AG04450 (cell line): ENCODE results near the gene HPS5. TPM values are rescaled to one million over a fixed set of nuclear protein-coding genes. Genes with fewer than 3 reads are reported as not detected.

ENCODE experiments used
- CTCF ChIA-PET: fragments of 300-600, 350-600 bp; formaldehyde crosslinking; extraction: SDS; loops from one replicate; lab custom pipeline; 2022; ENCODE audit warnings: antibody characterized with exemption, inconsistent platforms; lab: Charles Lee
- POLR2A ChIA-PET: fragments of 350-600 bp; formaldehyde crosslinking; extraction: SDS; loops from one replicate; lab custom pipeline; 2021; ENCODE audit warnings: antibody characterized with exemption, inconsistent platforms; lab: Yijun Ruan, JAX
- DNase-seq: peaks from one replicate; pipeline ENCODE4 v3.0.0-alpha.2; 2011; ENCODE audit warnings: low read depth, low spot score
- H3K27ac ChIP-seq: one replicate; pipeline ENCODE4 v1.5.1; 2012; ENCODE audit warnings: low read depth, low read length, control low read depth
- H3K27me3 ChIP-seq: one replicate; pipeline ENCODE4 v1.6.0; 2012; ENCODE audit warnings: low read length; ENCODE audit not compliant: control insufficient read depth, insufficient read depth
- H3K4me3 ChIP-seq: 2 replicates; pipeline ENCODE4 v1.5.1; 2011; ENCODE audit warnings: mild to moderate bottlenecking, low read depth, low read length, control low read depth
- H3K9me3 ChIP-seq: 2 replicates; pipeline ENCODE4 v1.5.1; 2012; ENCODE audit warnings: low read length; ENCODE audit not compliant: control insufficient read depth, insufficient read depth
- polyA plus RNA-seq: library from polyadenylated mRNA; depleted of rRNA; stranded (reverse); fragments of >200 nt; gene quantifications from 2 replicates; pipeline ENCODE4 v1.2.3, GENCODE V29; 2011
- TF ChIP-seq, protein P1 (sequence below): IDR thresholded peaks from 2 replicates; pipeline ENCODE4 v1.5.1; 2011; ENCODE audit warnings: low read depth, low read length, control low read depth, inconsistent platforms

The HPS5 gene
- polyA plus RNA-seq, 1 experiment, result 14.9 TPM

DNA sequence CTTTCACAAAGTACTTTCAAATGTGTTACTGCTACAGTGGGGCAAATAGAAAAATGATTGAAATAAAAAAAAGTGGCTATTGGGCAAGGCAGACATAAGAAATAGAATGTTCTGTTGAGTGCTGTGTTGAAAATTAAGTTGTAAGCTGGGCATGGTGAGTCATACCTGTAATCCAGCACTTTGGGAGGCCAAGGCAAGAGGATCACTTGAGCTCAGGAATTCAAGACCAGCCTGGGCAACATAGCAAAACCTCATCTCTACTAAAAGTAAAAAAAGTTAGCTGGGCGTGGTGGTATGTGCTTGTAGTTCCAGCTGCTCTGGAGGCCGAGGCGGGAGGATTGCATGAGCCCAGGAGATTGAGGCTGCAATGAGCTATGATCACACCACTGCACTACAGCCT, 45.5 kb upstream of the HPS5 start:
- CTCF ChIA-PET, result interaction anchor here (0.9 kb wide), 1 partner anchor 11 kb away, joined by 3 read pairs; no protein-coding TSS in a partner anchor
- TF ChIP-seq, protein P1, sequence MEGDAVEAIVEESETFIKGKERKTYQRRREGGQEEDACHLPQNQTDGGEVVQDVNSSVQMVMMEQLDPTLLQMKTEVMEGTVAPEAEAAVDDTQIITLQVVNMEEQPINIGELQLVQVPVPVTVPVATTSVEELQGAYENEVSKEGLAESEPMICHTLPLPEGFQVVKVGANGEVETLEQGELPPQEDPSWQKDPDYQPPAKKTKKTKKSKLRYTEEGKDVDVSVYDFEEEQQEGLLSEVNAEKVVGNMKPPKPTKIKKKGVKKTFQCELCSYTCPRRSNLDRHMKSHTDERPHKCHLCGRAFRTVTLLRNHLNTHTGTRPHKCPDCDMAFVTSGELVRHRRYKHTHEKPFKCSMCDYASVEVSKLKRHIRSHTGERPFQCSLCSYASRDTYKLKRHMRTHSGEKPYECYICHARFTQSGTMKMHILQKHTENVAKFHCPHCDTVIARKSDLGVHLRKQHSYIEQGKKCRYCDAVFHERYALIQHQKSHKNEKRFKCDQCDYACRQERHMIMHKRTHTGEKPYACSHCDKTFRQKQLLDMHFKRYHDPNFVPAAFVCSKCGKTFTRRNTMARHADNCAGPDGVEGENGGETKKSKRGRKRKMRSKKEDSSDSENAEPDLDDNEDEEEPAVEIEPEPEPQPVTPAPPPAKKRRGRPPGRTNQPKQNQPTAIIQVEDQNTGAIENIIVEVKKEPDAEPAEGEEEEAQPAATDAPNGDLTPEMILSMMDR, result no peak
- DNase-seq, result no peak

DNA sequence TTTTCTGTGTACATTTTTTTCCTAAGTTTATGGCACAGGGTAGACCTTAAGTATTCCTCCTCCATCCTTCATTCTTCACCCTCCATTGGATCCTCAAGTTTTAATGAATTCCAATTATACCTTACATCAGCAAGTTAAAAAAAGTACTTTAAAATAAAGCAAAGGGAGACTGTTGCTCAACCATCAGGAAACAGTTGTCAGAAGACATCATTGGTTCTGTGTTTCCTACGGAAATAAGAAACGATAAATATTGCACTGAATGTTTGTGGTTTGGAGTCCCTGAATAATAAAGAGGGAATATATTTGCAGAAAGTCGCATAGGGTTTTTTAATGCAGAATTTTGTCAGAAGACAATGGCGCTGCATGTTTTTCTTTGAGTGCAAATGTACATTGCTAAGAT, 44.3 kb upstream of the HPS5 start:
- TF ChIP-seq, protein P1, result no peak
- POLR2A ChIA-PET, result interaction anchor here (0.7 kb wide), 1 partner anchor 30 kb away, joined by 3 read pairs; no protein-coding TSS in a partner anchor
- H3K27me3 ChIP-seq, result no peaks in the 10 kb centered on the region
- CTCF ChIA-PET, result no interaction called here
- H3K9me3 ChIP-seq, result no peaks in the 10 kb centered on the region
- no peak overlapping the region for H3K4me3 ChIP-seq
- H3K27ac ChIP-seq, result no peak overlapping the region
- no peak for DNase-seq

More for the DNA sequence above, 45.5 kb upstream of the HPS5 start:
- POLR2A ChIA-PET, result no interaction called here
- Histone ChIP-seq H3K27me3 (no peaks in the 10 kb centered on the region), H3K27ac (no peak overlapping the region), H3K9me3 (no peaks in the 10 kb centered on the region), H3K4me3 (no peak overlapping the region)

DNA sequence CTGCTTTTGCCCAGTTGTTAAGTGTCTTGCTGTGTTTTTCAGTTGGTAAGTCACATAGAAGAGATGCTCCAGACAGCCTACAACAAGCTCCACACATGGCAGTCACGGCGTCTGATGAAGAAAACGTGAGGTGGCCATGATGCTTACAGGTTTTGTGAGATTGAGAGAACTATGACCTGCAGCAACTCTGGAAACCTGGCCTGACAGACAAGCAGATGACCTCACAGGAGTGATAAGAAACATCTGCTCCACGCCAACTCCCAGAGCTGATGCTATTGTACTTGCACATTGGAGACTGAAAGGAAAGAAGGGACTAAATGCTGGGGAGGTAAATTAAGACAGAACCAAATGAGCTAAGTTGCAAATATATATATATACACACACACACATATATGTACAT, 43.8 kb upstream of the HPS5 start:
- CTCF ChIA-PET, result no interaction called here

DNA sequence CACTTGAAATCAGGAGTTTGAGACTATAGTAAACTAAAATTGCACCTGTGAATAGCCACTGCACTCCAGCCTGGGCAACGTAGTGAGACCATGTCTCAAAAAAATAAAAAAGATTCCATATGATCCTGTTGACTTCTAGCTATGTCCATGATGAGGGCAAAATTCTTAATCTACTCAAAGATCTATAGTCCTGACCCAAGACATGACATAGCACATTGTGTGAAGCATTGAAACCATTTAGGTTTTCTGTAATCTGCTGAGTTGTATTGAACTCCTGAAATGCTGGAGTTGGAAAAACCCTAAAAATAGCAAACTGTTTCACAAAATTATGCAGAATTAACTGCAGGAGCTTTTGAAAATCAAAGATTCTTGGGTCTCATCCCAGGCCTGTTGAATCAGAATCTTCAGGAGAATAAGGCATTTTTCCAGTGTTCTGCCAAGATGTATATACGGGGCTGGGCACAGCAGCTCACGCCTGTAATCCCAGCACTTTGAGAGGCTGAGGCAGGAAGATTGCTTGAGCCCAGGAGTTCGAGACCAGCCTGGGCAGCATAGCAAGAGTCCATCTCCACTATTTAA, 42.6 kb upstream of the HPS5 start:
- ChIA-PET POLR2A (no interaction called here), CTCF (interaction anchor here (0.7 kb wide), 1 partner anchor 20 kb away, joined by 4 read pairs; no protein-coding TSS in a partner anchor)
- Histone ChIP-seq H3K27me3 (no peaks in the 10 kb centered on the region), H3K4me3 (no peak overlapping the region), H3K27ac (no peak overlapping the region), H3K9me3 (no peaks in the 10 kb centered on the region)
- DNase-seq, result no peak
- TF ChIP-seq, protein P1, result no peak

More for the DNA sequence above, 43.8 kb upstream of the HPS5 start:
- POLR2A ChIA-PET, result interaction anchor here (0.7 kb wide), 1 partner anchor 30 kb away, joined by 3 read pairs; no protein-coding TSS in a partner anchor
- Histone ChIP-seq H3K9me3 (no peaks in the 10 kb centered on the region), H3K27me3 (no peaks in the 10 kb centered on the region), H3K4me3 (no peak overlapping the region), H3K27ac (no peak overlapping the region)
- no peak for DNase-seq
- TF ChIP-seq, protein P1, result no peak

DNA sequence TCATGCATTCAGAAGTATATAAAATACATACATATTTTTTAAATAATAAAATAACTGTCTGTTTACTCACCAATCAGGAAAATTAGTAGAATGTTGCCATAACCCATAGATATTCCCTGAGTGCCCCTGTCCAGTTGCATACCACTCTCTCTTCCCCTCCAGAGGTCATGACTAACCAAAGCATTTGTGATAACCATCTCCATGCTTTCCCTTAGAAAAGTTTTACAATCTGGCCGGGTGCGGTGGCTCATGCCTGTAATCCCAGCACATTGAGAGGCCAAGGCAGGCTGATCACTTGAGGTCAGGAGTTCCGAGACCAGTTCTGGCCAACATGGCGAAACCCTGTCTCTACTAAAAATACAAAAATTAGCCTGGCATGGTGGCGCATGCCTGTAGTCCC, 39.2 kb upstream of the HPS5 start:
- no peak for DNase-seq
- no peak overlapping the region for H3K27ac ChIP-seq
- POLR2A ChIA-PET, result no interaction called here
- TF ChIP-seq, protein P1, result no peak
- no peak overlapping the region for H3K4me3 ChIP-seq
- no peaks in the 10 kb centered on the region for H3K9me3 ChIP-seq
- CTCF ChIA-PET, result no interaction called here
- no peaks in the 10 kb centered on the region for H3K27me3 ChIP-seq
